A549 treated with DMSO at 1 μM for 4 hours (cell line): ENCODE results near the gene C1orf87. TPM values are rescaled to one million over a fixed set of nuclear protein-coding genes. Genes with fewer than 3 reads are reported as not detected.

Experiments
- total RNA-seq: library from RNA; stranded (reverse); fragments of 200-300 nt; extraction: Qiagen RNA extraction; gene quantifications from 5 replicates; pipeline ENCODE4 v1.2.3, GENCODE V29; 2022; ENCODE audit warnings: low read depth

Gene C1orf87
- total RNA-seq = not detected in 5 replicates

GRCh38 chr1:60073605-60074278 lies at the start of gene C1orf87:
TSS of gene C1orf87 (minus strand) at chr1:60073770. CDS start at chr1:60072643, 1,127 bp downstream.

Other genes with a start within 250 kb of the C1orf87 start
- 0.08 to 0.10 TPM (median 0.09 TPM) in 3 of 5 replicates, not detected in the others for gene CYP2J2, start 147.0 kb downstream of the C1orf87 start, total RNA-seq